Adrenal gland (tissue), 5 donors: ENCODE data around the gene CDS2.

Source experiments
- POLR2A ChIP-seq, 2 donors: fragments of 450-650 bp; IDR thresholded peaks; one replicate each; pipeline ENCODE4 v1.6.1; 2017; ENCODE audit warnings: antibody characterized with exemption in 2 of 2, mild to moderate bottlenecking in 2 of 2, moderate library complexity in 1 of 2
- TF ChIP-seq, protein P1 (sequence below), 6 experiments: fragments of 450-650 bp in 4 of 6; fragments of 200-600 bp in 2 of 6; sonication (generic) in 1 of 6; IDR thresholded peaks; 1 replicate in 5 of 6; 2 replicates in 1 of 6; pipeline versions ENCODE4 v1.5.1 to v1.8.0; 2016 to 2021; ENCODE audit warnings: antibody characterized with exemption in 6 of 6, mild to moderate bottlenecking in 2 of 6, moderate library complexity in 1 of 6
- donor health status: DM: no; HTN: no; CAD: no.

GRCh38 chr20:5189917-5190316 is 63.1 kb downstream of the CDS2 start:
- no peak for TF ChIP-seq POLR2A (IDR thresholded peaks at IDR 0.05)
- TF ChIP-seq, protein P1, sequence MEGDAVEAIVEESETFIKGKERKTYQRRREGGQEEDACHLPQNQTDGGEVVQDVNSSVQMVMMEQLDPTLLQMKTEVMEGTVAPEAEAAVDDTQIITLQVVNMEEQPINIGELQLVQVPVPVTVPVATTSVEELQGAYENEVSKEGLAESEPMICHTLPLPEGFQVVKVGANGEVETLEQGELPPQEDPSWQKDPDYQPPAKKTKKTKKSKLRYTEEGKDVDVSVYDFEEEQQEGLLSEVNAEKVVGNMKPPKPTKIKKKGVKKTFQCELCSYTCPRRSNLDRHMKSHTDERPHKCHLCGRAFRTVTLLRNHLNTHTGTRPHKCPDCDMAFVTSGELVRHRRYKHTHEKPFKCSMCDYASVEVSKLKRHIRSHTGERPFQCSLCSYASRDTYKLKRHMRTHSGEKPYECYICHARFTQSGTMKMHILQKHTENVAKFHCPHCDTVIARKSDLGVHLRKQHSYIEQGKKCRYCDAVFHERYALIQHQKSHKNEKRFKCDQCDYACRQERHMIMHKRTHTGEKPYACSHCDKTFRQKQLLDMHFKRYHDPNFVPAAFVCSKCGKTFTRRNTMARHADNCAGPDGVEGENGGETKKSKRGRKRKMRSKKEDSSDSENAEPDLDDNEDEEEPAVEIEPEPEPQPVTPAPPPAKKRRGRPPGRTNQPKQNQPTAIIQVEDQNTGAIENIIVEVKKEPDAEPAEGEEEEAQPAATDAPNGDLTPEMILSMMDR (IDR thresholded peaks at IDR 0.05): no peak
